Stimulated activated CD8-positive, alpha-beta memory T cell treated with anti-CD3 and anti-CD28 coated beads, Interleukin-12 subunit alpha, Interleukin-12 subunit beta, amount 100 ng/mL, for 24 hours (primary cell): ENCODE data around the gene PDZD4.

ENCODE experiments used
- DNase-seq: peaks from one replicate; pipeline ENCODE4 v3.0.0-alpha.2; 2020; ENCODE audit errors: extremely low read depth

Gene PDZD4

GRCh38 chrX:153813161-153813560 is 17.2 kb downstream of the PDZD4 start:
- no peak for DNase-seq

DNA sequence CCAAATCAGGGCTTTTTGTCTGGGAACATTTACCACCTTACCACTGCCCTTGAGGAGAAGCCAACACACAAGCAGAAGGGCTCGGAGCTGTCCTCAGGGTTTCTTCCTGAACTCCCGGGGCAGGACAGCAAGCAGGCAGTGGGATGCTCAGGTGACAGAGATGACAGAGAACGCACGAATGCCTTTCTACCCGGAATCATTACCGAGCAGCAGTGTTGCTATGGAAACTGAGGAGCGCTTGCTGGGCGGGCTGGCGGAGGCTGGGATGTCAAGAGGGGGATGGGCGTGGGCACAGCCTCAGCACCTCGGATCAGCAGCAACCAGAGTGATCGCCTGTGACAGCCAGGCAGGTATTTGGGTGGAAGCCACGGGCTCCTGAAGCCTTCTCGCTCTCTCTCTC is 18.1 kb downstream of the PDZD4 start:
- DNase-seq: no peak

GRCh38 chrX:153807976-153808375 is 22.4 kb downstream of the PDZD4 start:
- no peak for DNase-seq

DNA sequence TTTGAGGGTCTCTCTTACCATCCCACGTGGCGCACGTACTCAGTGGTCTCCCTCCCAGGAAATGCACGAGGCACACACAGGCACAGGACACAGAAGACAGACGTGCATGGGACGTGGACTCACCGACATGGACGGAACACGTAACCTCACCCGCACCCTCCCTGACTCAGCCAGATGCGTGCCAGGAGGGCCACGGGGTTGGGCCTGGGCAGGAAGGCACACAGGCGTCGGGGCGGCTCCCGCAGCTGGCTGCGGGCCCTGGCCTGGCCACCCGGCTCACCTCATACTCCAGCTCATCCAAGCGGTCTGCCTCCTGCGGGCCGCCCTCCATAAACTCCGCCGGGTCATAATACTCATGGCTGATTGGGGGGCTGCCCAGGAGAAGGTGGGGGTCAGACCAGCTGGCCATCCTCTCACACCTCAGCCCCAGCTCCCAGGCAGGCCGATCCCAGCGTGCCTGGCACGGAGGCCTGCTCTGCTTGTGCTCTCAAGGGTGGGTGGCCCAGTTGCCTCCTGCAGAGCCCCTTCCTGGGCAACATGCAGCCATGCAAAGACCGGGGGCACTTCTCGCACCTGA is 23.3 kb downstream of the PDZD4 start:
- no peak for DNase-seq

DNA sequence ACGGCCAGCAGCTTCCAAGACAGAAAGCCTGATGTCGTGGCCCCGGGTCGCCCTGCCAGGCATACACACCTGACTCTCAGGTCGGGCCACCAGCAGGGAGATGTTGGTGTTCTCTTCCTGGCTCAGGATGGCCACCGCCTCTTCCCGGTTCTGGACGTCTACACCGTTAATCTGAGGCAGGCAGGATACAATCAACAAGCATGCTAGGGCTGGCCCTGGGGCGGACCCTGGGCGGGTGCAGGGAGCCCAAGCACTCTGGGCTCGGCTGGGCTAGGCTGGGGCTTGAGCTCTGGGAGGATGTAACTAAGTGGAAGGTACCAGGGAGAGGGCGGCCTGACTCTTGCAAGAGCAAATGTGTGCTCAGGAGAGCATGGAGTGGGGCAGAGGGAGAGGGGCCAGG is 24.9 kb downstream of the PDZD4 start:
- no peak for DNase-seq

DNA sequence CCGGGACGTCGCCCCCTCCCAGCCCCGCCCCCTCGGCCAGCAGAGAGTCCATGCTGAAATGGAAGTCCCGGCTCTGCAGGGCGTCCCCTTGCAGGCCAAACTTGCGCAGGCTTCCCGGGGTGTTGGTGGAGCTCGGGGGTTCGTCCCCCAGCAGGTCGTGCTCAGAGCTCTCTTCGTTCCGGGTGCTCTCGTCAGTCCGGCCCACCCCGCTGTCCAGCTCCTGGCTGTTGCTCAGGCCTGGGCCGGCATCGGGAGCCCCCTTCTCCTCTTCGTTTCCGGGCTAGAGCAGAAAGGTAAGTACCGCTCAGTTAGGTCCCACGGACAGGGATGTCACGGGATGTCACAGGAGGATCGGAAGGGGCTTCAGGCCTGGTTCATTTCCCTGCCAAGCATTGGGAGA is 25.7 kb downstream of the PDZD4 start:
- DNase-seq: no peak

DNA sequence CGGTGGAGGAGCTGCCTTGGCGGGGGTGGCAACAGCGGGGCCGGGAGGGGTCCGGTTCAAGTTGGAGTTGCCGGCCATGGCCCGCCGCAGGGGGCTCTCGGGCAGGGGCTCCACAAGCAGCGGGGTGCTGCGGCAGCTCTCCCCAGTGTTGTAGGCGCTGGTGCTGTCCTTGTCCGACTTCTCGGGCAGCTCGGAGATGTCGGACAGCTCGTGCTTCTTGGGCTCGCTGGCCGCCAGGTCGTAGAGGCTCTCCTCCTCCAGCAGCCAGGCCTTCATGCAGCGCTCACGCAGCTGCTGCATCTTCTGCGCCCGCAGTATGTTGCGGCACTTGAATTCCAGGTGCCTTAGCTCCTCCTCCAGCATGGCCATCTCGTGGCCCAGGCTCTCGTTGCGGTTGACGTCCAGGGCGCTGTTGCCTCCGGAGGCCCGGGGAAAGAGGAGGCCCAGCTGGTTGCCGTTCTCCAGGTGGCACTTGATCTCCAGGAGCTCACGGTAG is 26.2 kb downstream of the PDZD4 start:
- DNase-seq: no peak

DNA sequence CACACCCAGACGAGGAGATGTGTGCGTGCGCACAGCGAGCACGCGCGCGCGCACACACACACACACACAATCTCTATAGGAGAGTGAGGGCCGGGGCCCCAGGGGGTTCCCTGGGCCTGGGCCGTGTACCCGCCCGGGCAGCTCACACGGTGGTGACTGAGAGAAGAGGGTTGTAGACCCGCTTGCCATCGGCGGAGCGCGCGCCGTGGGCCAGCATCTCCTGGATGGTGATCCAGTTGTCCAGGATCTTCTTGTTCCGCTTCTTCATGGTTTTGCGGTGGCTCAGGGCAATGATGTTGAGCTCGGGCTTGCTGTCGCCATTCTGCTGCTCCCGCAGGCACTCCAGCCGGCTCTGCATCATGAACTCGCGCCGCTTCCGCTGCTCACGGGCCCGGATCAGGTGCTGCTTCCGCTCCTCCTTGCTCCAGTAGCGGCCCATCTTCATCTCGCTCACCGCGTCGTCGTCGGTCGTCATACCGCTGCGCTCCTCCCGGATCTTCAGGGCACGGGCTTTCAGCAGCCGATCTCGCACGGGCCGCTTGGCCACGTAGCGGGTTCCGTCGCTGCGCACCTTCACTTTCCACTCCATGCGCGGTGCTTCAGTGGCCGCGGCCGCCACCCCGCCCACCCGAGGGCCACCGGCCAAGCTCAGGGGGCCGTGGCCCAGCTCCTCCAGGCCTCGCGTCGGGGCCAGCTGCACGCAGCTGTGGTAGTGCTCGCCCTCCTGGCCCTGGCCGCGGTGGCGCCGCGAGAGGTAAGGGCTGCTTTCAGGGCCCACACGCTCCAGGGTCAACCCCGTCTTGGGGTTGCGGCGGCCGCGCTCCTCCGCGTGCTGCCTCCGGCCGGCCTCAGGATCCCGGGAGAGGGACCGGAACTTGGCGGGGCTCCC is 26.9 kb downstream of the PDZD4 start:
- no peak for DNase-seq

DNA sequence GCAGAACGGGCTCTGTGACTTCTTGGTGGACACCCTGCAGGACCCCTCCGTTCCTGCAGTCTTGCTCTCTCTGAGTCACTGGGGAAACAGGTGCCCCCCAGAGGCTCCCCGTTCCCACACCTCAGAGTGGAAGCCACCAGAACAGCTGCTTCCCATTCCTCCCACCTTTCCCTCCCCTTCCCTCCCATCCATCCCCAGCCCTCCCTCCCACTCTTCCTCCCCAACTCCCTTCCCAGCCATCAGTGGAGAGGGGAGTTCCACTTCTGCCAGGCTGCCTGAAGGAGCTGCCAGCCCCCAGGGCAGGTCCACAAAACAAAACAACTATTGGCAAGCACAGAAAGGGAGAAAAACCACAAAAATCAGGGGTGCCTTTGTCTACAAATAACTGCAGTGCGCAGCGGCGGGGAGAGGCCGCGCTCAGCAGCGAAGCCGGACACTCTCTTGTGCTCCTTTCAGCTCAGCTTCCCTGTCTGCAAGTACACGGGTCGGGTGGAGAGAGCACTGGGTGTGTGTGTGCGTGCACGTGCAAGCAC is 27.8 kb downstream of the PDZD4 start:
- DNase-seq: no peak

DNA sequence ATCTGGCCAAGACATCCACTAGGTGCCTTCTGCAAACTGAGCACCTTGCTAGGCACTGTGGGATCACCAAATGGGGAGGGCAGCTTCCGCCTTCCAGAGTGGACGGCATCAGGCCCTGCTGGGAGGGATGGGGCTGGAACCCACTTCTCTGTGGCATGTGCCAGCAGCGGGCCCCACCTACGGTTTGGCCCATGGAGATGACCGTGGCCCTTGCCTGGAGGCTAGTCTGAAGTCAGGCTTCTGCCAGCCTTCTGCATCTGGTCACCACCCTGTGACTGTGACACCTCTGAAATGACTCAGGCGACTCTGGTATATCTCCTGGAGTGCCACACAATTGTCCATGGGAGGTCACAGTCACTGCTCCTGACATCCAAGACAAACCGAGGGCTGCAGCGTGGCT is 28.7 kb downstream of the PDZD4 start:
- no peak for DNase-seq

DNA sequence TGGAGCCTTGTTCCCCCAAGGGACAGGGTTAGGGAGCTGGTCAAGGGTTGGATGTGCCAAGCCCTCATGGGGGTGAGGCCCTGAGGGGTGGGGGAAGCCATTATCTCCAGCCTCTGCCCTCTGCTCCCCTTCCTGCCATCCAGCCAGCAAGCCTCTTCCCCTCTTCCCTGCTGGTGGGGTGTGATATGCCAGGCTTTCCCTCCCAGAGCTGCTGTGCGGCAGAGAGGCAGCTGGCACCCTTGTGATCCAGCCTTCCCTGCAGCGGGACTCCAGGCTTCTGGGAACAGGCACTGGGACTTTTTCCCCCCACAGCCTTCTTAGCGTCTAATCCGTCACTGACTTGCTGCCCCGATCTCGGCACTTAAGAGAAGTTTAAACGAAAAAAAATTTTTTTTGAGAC is 29.6 kb downstream of the PDZD4 start:
- no peak for DNase-seq

GRCh38 chrX:153800177-153800722 is 30.1 kb downstream of the PDZD4 start:
- no peak for DNase-seq

- no peak for DNase-seq
Measured at GRCh38 chrX:153799326-153799725, 31.0 kb downstream of the PDZD4 start.

DNA sequence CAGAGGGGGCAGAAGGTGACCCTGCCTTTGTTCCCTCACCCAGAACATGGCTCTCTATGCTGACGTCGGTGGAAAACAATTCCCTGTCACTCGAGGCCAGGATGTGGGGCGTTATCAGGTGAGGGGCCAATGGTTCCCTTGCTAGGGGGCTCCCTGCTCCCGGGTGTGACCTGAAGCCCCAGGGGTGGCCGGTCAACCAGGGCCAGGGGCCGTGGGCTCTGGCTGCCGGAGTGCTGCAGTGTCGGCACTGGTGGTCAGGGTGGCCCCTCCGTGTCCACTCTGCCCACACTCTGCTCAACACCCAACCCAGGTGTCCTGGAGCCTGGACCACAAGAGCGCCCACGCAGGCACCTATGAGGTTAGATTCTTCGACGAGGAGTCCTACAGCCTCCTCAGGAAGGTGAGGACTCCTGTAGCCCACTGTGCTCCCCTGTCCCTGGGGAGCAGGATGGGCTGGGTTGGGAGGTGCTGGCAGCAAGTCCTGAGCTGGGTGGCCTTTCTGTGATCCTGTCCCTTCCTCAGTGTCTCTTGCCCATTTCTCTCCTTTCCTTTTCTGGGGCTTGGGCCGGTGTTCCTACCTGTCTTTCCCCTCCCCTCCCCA is 32.8 kb downstream of the PDZD4 start:
- no peak for DNase-seq

DNA sequence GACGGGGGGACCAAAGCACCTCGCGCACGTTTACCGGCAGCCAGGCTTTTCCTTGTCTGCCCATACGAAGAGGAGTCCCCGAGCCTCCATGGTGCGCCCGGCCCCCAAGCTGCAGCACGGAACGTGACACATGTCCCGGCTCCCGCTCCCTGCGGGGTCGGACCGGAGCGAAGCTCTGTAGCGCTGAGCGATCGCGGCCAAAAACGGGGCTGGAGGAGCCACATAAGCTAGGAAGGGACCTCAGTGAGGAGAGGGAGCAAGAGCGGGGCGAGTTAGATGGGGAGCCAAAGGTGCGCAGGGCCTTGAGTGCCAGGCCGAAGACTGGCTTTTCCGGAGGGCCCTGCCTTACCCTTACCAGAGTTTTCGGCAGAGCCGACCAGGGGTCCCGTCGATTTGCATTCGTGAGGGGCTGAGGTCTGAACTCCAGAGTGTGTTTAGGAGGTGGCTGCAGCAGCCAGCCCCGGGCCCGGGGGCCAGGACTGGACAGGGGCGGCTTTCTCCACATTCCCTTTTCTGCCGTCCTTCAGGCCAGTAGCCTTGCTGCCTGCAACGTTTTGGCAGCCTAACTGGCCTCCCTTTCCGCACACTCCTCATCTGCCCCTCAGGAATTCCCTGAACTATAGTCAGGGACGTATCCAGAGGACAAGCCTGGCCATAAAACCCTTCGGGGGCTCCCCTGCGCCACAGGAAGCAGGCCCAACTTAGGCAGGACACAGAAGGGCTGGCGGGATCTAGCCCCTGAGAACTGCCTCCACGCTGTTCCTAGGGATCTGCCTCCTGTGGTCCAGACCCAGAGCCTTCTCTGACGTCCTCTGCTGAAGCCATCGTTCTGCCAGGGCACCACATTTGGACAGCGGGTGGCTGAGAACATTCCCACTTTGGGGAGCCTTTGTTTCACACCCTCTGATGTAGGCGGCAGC is 35.2 kb downstream of the PDZD4 start:
- DNase-seq: no peak

DNA sequence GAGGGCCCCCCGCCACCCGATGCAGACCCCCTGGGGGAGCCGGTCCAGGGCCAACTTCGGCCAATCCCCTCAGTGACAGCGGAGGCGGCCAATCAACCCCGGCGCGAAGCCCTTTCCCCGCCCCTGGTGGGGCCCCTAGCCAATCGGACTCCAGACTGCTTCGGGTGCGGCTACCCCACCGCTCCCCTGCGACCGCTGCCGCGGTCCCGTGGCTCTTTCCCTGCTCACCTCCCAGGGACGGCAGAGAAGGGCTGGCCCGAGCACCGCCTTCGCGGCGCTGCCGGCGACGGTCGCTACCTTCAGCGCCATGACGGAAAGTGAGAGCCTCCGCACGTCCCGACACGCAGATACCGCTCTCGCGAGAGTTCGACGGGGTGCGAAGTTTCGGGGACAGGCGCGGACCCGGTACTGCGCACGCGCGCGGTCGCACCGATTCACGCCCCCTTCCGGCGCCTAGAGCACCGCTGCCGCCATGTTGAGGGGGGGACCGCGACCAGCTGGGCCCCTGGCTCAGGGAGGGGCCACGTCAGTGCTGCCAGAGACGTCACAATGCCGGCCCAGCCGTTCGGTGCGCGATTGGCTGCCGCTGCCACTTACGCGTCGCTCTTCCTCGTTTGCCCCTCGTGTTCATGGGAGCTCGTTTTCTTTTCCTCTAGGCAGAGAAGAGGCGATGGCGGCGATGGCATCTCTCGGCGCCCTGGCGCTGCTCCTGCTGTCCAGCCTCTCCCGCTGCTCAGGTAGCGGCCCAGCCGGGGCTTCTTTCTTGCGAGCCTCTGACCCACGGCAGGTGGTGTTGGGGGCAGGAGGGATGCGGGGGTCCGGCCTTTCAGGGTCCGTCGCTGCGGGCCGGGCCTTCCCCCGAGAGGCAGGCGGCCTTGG is 36.1 kb downstream of the PDZD4 start, which contains the start of the genes IDH3G and SSR4:
Gene IDH3G (minus strand): TSS at position 358 of the 879 bp plus-strand sequence. CDS start 49 bp downstream, at position 309.
Gene SSR4 (plus strand): TSS at position 651 of the 879 bp plus-strand sequence. CDS start 20 bp downstream, at position 671.
- peak; percentile 69 for DNase-seq

GRCh38 chrX:153793291-153793690 is 37.1 kb downstream of the PDZD4 start:
- DNase-seq: no peak

- DNase-seq: no peak
Measured at GRCh38 chrX:153792368-153792767, 38.0 kb downstream of the PDZD4 start.

GRCh38 chrX:153791104-153791852 is 39.1 kb downstream of the PDZD4 start:
- DNase-seq: no peak
